WTC11 (cell line): ENCODE data around the gene CLTB. TPM values are rescaled to one million over a fixed set of nuclear protein-coding genes. Genes with fewer than 3 reads are reported as not detected.

Experiments used
- ATAC-seq: fragments of 200-7000 bp; cut with Tn5 transposase; 2 replicates; pipeline ENCODE4 v1.10.0; 2021; ENCODE audit warnings: mild to moderate bottlenecking, moderate library complexity
- CTCF ChIA-PET: fragments of 300-600 bp; sonication (Branson Sonifier 250); formaldehyde crosslinking; loops from one replicate; lab custom pipeline; 2021; ENCODE audit warnings: antibody characterized with exemption; lab: Charles Lee
- POLR2A ChIA-PET: fragments of 350-600 bp; sonication (Branson Sonifier 250); formaldehyde crosslinking; loops from one replicate; lab custom pipeline; 2021; ENCODE audit warnings: antibody characterized with exemption; lab: Charles Lee
- DNase-seq: peaks from one replicate; pipeline ENCODE4 v3.0.0; 2021; ENCODE audit warnings: low spot score
- H3K27ac Mint-ChIP-seq: 2 replicates; pipeline ENCODE4 v1.8.0; 2021; ENCODE audit warnings: mixed read lengths
- H3K27me3 Mint-ChIP-seq: 2 replicates; pipeline ENCODE4 v1.8.0; 2021; ENCODE audit warnings: low read depth, mild to moderate bottlenecking, moderate library complexity, mixed read lengths
- H3K36me3 Mint-ChIP-seq: 2 replicates; pipeline ENCODE4 v1.8.0; 2021; ENCODE audit warnings: mixed read lengths
- H3K4me1 Mint-ChIP-seq: 2 replicates; pipeline ENCODE4 v1.8.0; 2022; ENCODE audit warnings: mixed read lengths
- H3K4me3 Mint-ChIP-seq: 2 replicates; pipeline ENCODE4 v1.8.0; 2021; ENCODE audit warnings: mild to moderate bottlenecking, moderate library complexity, mixed read lengths
- H3K9me3 Mint-ChIP-seq: 2 replicates; pipeline ENCODE4 v1.8.0; 2021; ENCODE audit warnings: mixed read lengths
- ATF1 ChIP-seq: sonication (generic); formaldehyde crosslinking; IDR thresholded peaks from 2 replicates; pipeline ENCODE4 v1.8.1; 2023; ENCODE audit warnings: mild to moderate bottlenecking, moderate library complexity, missing genetic modification reagents
- ATF2 ChIP-seq: sonication (generic); formaldehyde crosslinking; IDR thresholded peaks from 2 replicates; pipeline ENCODE4 v1.8.1; 2022; ENCODE audit warnings: low read depth, missing genetic modification reagents, borderline replicate concordance
- CREB1 ChIP-seq: sonication (generic); formaldehyde crosslinking; IDR thresholded peaks from 2 replicates; pipeline ENCODE4 v1.8.0; 2023; ENCODE audit warnings: mild to moderate bottlenecking, missing genetic modification reagents
- E2F5 ChIP-seq: sonication (generic); formaldehyde crosslinking; IDR thresholded peaks from 2 replicates; pipeline ENCODE4 v1.8.1; 2022; ENCODE audit warnings: mild to moderate bottlenecking, moderate library complexity, missing genetic modification reagents
- FOXJ3 ChIP-seq: sonication (generic); formaldehyde crosslinking; IDR thresholded peaks from 2 replicates; pipeline ENCODE4 v1.9.0; 2021; ENCODE audit warnings: missing genetic modification reagents, mild to moderate bottlenecking, borderline replicate concordance
- FOXP1 ChIP-seq: sonication (generic); formaldehyde crosslinking; IDR thresholded peaks from 2 replicates; pipeline ENCODE4 v1.8.0; 2022; ENCODE audit warnings: missing genetic modification reagents, mild to moderate bottlenecking, moderate library complexity, borderline replicate concordance
- GABPB1 ChIP-seq: sonication (generic); formaldehyde crosslinking; IDR thresholded peaks from 2 replicates; pipeline ENCODE4 v1.8.1; 2023; ENCODE audit warnings: mild to moderate bottlenecking, missing genetic modification reagents
- NFATC4 ChIP-seq: fragments of 250-450 bp; sonication (Bioruptor Pico); IDR thresholded peaks from 2 replicates; pipeline ENCODE4 v1.9.0; 2021; ENCODE audit warnings: mild to moderate bottlenecking
- RORB ChIP-seq: fragments of 250-450 bp; sonication (Bioruptor Pico); IDR thresholded peaks from 2 replicates; pipeline ENCODE4 v1.9.0; 2021; ENCODE audit warnings: mild to moderate bottlenecking
- SOX15 ChIP-seq: fragments of 250-450 bp; sonication (Bioruptor Pico); IDR thresholded peaks from 2 replicates; pipeline ENCODE4 v1.9.0; 2021; ENCODE audit warnings: mild to moderate bottlenecking
- STAT6 ChIP-seq: sonication (generic); formaldehyde crosslinking; conservative IDR thresholded peaks from 2 replicates; pipeline ENCODE4 v1.8.1; 2023; ENCODE audit warnings: mild to moderate bottlenecking, low read depth, missing genetic modification reagents, moderate library complexity
- USF2 ChIP-seq: sonication (generic); formaldehyde crosslinking; IDR thresholded peaks from 2 replicates; pipeline ENCODE4 v1.8.1; 2023; ENCODE audit warnings: mild to moderate bottlenecking, missing genetic modification reagents, moderate library complexity
- ZNF263 ChIP-seq: sonication (generic); formaldehyde crosslinking; IDR thresholded peaks from 2 replicates; pipeline ENCODE4 v1.8.1; 2022; ENCODE audit warnings: low read depth, mild to moderate bottlenecking, moderate library complexity, missing genetic modification reagents
- ZNF671 ChIP-seq: fragments of 250-450 bp; sonication (Bioruptor Pico); IDR thresholded peaks from 2 replicates; pipeline ENCODE4 v1.8.0; 2021; ENCODE audit warnings: mild to moderate bottlenecking
- total RNA-seq: library from RNA; stranded (reverse); gene quantifications from 3 replicates; pipeline ENCODE4 v1.2.3, GENCODE V29; 2021
- TF ChIP-seq, protein P1 (sequence below): sonication (generic); formaldehyde crosslinking; IDR thresholded peaks from 2 replicates; pipeline ENCODE4 v1.8.0; 2022; ENCODE audit warnings: mild to moderate bottlenecking, missing genetic modification reagents
- TF ChIP-seq, protein P2 (sequence below): fragments of 200-600 bp; IDR thresholded peaks from 2 replicates; pipeline ENCODE4 v1.8.0; 2022; ENCODE audit warnings: antibody characterized with exemption

CLTB gene
- total RNA-seq, 1 experiment from 2014 or later = 33.8 TPM

DNA sequence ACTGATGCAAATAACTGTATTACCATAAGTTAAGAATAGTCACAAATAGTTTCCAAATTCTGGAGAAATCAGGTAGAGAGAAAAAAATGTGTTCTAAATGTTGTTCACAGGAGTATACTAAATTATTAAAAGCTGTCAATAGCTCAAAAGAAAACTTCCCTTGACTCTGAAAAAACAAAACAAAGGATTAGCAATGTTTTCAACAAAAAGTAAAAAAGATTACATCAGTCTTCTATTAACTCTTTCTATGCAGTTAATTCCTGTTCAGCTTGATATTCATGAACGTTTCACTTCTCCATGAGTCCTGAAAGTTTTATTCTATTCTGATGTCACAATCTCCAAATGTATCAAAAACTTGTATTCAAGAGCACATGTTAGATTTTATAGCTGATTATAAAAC is 9.5 kb upstream of the CLTB start (continued):
- no peak for TF ChIP-seq RORB (CRISPR knock-in tag)

GRCh38 chr5:176425138-176425537 is 8.8 kb upstream of the CLTB start:
- no peak for DNase-seq
- POLR2A ChIA-PET = no interaction called here
- peaks cover 28% of the 10 kb centered on the region for H3K36me3 Mint-ChIP-seq

DNA sequence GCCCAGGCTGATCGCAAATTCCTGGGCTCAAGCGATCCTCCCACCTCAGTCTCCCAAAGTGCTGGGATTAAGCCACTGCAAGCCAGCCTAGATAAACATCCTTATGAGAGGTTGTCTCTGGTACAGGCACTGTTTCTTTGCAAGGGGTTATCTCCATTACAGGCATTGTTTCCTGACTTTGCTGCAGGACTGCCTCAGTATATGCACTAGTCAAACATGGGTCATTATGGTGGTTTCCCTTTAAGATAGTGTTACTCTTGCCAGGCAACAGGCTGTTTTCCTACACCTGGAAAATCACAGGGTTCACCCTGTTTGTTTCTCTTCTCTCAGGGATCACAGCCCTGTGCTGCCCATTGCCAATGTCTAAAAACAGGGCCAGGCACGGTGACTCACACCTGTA is 7.8 kb upstream of the CLTB start:
- Mint-ChIP-seq H3K27ac (no peak overlapping the region), H3K4me3 (no peak overlapping the region), H3K36me3 (peaks cover 28% of the 10 kb centered on the region), H3K9me3 (peaks cover 62% of the 10 kb centered on the region), H3K4me1 (no peaks in the 10 kb centered on the region)
- CTCF ChIA-PET = interaction anchor here (0.6 to 1.5 kb wide), 2 partner anchors 19 to 24 kb away, joined by 4 to 7 read pairs; partner anchors contain the start of gene FAF2
- no peak for ATAC-seq
- DNase-seq = no peak
- POLR2A ChIA-PET = no interaction called here
- TF ChIP-seq STAT6 (CRISPR knock-in tag) (no peak), FOXP1 (no peak), ATF1 (no peak), CREB1 (no peak), ZNF671 (CRISPR knock-in tag) (no peak), RORB (CRISPR knock-in tag) (no peak), SOX15 (CRISPR knock-in tag) (no peak)
- TF ChIP-seq, protein P1, sequence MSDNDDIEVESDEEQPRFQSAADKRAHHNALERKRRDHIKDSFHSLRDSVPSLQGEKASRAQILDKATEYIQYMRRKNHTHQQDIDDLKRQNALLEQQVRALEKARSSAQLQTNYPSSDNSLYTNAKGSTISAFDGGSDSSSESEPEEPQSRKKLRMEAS (CRISPR knock-in tag) = no peak
- TF ChIP-seq, protein P2, sequence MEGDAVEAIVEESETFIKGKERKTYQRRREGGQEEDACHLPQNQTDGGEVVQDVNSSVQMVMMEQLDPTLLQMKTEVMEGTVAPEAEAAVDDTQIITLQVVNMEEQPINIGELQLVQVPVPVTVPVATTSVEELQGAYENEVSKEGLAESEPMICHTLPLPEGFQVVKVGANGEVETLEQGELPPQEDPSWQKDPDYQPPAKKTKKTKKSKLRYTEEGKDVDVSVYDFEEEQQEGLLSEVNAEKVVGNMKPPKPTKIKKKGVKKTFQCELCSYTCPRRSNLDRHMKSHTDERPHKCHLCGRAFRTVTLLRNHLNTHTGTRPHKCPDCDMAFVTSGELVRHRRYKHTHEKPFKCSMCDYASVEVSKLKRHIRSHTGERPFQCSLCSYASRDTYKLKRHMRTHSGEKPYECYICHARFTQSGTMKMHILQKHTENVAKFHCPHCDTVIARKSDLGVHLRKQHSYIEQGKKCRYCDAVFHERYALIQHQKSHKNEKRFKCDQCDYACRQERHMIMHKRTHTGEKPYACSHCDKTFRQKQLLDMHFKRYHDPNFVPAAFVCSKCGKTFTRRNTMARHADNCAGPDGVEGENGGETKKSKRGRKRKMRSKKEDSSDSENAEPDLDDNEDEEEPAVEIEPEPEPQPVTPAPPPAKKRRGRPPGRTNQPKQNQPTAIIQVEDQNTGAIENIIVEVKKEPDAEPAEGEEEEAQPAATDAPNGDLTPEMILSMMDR = no peak
- TF ChIP-seq, all 79 proteins: peak for 0
- peaks cover 43% of the 10 kb centered on the region for H3K27me3 Mint-ChIP-seq

More at GRCh38 chr5:176425138-176425537, 8.8 kb upstream of the CLTB start:
- H3K4me3 Mint-ChIP-seq = no peak overlapping the region
- ATAC-seq = no peak
- CTCF ChIA-PET = no interaction called here
- no peak for TF ChIP-seq USF2
- no peak for TF ChIP-seq GABPB1 (CRISPR knock-in tag)
- no peak for TF ChIP-seq ATF1
- TF ChIP-seq FOXJ3 (CRISPR knock-in tag) = no peak
- no peak for TF ChIP-seq NFATC4 (CRISPR knock-in tag)
- no peak for TF ChIP-seq ATF2 (CRISPR knock-in tag)
- TF ChIP-seq ZNF263 (CRISPR knock-in tag) = no peak
- TF ChIP-seq E2F5 (CRISPR knock-in tag) = no peak
- H3K27me3 Mint-ChIP-seq = peaks cover 36% of the 10 kb centered on the region
- H3K9me3 Mint-ChIP-seq = peaks cover 57% of the 10 kb centered on the region
- no peaks in the 10 kb centered on the region for H3K4me1 Mint-ChIP-seq
- H3K27ac Mint-ChIP-seq = no peak overlapping the region
